Lower leg skin (tissue), 3 donors: ENCODE measurements around the gene LPIN3.

ENCODE experiments used
- CTCF ChIP-seq, 3 donors: fragments of 450-650 bp; IDR thresholded peaks; one replicate each; pipeline ENCODE4 v1.5.1; 2016; ENCODE audit warnings: antibody characterized with exemption in 3 of 3, mild to moderate bottlenecking in 3 of 3, moderate library complexity in 2 of 3
- POLR2A ChIP-seq, 2 donors: fragments of 450-650 bp; IDR thresholded peaks; one replicate each; pipeline ENCODE4 v1.6.1; 2016 to 2017; ENCODE audit warnings: antibody characterized with exemption in 2 of 2, mild to moderate bottlenecking in 1 of 2, moderate library complexity in 1 of 2

GRCh38 chr20:41358717-41359116 is 18.1 kb downstream of the LPIN3 start:
- TF ChIP-seq CTCF (IDR thresholded peaks at IDR 0.05), result no peak
- no peak for TF ChIP-seq POLR2A (IDR thresholded peaks at IDR 0.05)
